CD4-positive, alpha-beta T cell (primary cell): ENCODE measurements around the gene S100B. TPM values are rescaled to one million over a fixed set of nuclear protein-coding genes. Genes with fewer than 3 reads are reported as not detected.

Experiments used
- ATAC-seq: fragments of 200-7000 bp; cut with Tn5 transposase; one replicate; pipeline ENCODE4 v1.10.0; 2022; ENCODE audit warnings: mild to moderate bottlenecking; ENCODE audit not compliant: poor library complexity
- CTCF ChIA-PET: fragments of 350-600 bp; sonication (Branson Sonifier 250); formaldehyde crosslinking; loops from one replicate; lab custom pipeline; 2021; ENCODE audit warnings: antibody characterized with exemption, inconsistent platforms; lab: Charles Lee
- POLR2A ChIA-PET: fragments of 350-600 bp; sonication (Branson Sonifier 250); formaldehyde crosslinking; loops from one replicate; lab custom pipeline; 2021; ENCODE audit warnings: antibody characterized with exemption, inconsistent platforms; lab: Charles Lee
- DNase-seq, 14 experiments: peaks; one replicate each; pipeline ENCODE4 v3.0.0-alpha.2; 2013 to 2020; ENCODE audit warnings: mixed read lengths in 2 of 14
- H3K27ac ChIP-seq, 2 donors: one replicate each; pipeline versions ENCODE4 v1.5.1 to v1.7.0; 2013; ENCODE audit warnings: low read length in 2 of 2, low read depth in 1 of 2, mild to moderate bottlenecking in 1 of 2
- H3K27me3 ChIP-seq, 2 experiments: 1 replicate in 1 of 2; 2 replicates in 1 of 2; pipeline versions ENCODE4 v1.6.1 to v1.7.0; 2013; ENCODE audit warnings: low read length in 2 of 2, control low read depth in 1 of 2, mild to moderate bottlenecking in 1 of 2, moderate library complexity in 1 of 2; ENCODE audit not compliant: insufficient read depth in 2 of 2, control insufficient read depth in 1 of 2
- H3K36me3 ChIP-seq: one replicate; pipeline ENCODE4 v1.6.1; 2013; ENCODE audit warnings: low read length, control low read depth; ENCODE audit not compliant: insufficient read depth
- H3K4me1 ChIP-seq: one replicate; pipeline ENCODE4 v1.6.1; 2013; ENCODE audit warnings: low read length, control low read depth; ENCODE audit not compliant: insufficient read depth
- H3K4me3 ChIP-seq: one replicate; pipeline ENCODE4 v1.5.1; 2013; ENCODE audit warnings: mild to moderate bottlenecking, low read length, moderate library complexity
- H3K9me3 ChIP-seq, 2 experiments: 1 replicate in 1 of 2; 2 replicates in 1 of 2; pipeline versions ENCODE4 v1.6.1 to v1.7.0; 2013; ENCODE audit warnings: low read length in 2 of 2, mild to moderate bottlenecking in 2 of 2, control low read depth in 1 of 2, moderate library complexity in 1 of 2; ENCODE audit not compliant: control insufficient read depth in 1 of 2, insufficient read depth in 1 of 2
- H3K27ac Mint-ChIP-seq: one replicate; pipeline ENCODE4 v1.8.0; 2020; ENCODE audit warnings: mixed read lengths
- H3K27me3 Mint-ChIP-seq: one replicate; pipeline ENCODE4 v1.8.0; 2021; ENCODE audit warnings: mixed read lengths
- H3K36me3 Mint-ChIP-seq: one replicate; pipeline ENCODE4 v1.8.0; 2021; ENCODE audit warnings: low read depth, mixed read lengths
- H3K4me1 Mint-ChIP-seq: one replicate; pipeline ENCODE4 v1.8.0; 2021; ENCODE audit warnings: low read depth, mixed read lengths
- H3K4me3 Mint-ChIP-seq: one replicate; pipeline ENCODE4 v1.8.0; 2020; ENCODE audit warnings: mild to moderate bottlenecking, mixed read lengths
- H3K9me3 Mint-ChIP-seq: one replicate; pipeline ENCODE4 v1.8.0; 2020; ENCODE audit warnings: mixed read lengths
- intact Hi-C, 2 experiments: fragments of 100-400 bp; cut with DNase I in 1 of 2; cut with micrococcal nuclease in 1 of 2; formaldehyde crosslinking; loops; one replicate each; pipeline versions ENCODE4 v1.15.1 to v1.9.0; 2023 to 2025; cut with DNase I, micrococcal nuclease
- total RNA-seq, 174 experiments: library from RNA in 2 of 174; stranded (reverse) in 2 of 174; gene quantifications; one replicate each; pipeline ENCODE4 v1.2.3 and lab custom pipeline; 2021 to 2026
- TF ChIP-seq, protein P1 (sequence below): fragments of 200-600 bp; IDR thresholded peaks from one replicate; pipeline ENCODE4 v1.8.0; 2022; ENCODE audit warnings: antibody characterized with exemption, mild to moderate bottlenecking

S100B gene
- total RNA-seq, 2 experiments from 2014 or later = 0.47 to 0.52 TPM

DNA sequence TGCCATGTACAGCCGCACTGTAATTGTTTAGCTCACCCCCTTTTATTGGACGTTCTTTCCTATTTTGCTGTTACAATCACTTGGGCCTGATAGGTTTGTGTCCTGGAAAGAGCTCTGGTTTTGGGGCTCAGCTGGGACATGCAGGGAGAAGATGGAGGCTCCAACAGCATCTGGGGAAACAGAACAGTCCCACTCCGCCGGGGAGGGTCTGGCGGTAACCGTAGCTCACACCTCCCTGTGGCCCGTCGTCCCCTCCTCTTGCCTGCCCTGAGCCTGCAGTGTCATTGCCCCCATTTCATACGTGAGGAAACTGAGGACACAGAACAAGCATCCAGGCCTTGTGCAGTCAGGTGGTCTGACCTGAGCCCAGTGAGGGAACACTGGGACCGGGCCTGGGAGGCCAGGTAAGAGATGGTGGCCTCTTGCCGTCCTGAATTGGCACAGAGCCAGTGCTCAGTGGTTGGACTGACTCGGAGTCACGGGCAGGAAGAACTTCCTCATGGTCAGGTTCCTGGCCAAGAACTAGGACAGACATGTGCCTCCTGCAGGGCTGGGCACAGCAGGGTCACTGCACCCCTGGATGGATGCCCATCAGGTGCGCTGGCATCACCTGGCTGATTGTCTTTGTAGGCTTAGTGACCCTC lies 41.8 kb downstream of the S100B start:
- ATAC-seq (no peak), DNase-seq (peak in 2 of 14 experiments; percentile 3 to 14)
- Mint-ChIP-seq H3K9me3 (no peaks in the 10 kb centered on the region), H3K4me1 (peaks cover 89% of the 10 kb centered on the region), H3K27ac (peak overlapping the region; percentile 95), H3K27me3 (no peaks in the 10 kb centered on the region), H3K36me3 (peaks cover 95% of the 10 kb centered on the region), H3K4me3 (peak overlapping the region; percentile 20)
- Histone ChIP-seq H3K9me3 (no peaks in the 10 kb centered on the region), H3K27ac (peak overlapping the region in 1 of 2 donors; percentile 29), H3K4me3 (no peak overlapping the region), H3K4me1 (peaks cover 66% of the 10 kb centered on the region), H3K36me3 (peaks cover 79% of the 10 kb centered on the region), H3K27me3 (no peaks in the 10 kb centered on the region)
- TF ChIP-seq, protein P1, sequence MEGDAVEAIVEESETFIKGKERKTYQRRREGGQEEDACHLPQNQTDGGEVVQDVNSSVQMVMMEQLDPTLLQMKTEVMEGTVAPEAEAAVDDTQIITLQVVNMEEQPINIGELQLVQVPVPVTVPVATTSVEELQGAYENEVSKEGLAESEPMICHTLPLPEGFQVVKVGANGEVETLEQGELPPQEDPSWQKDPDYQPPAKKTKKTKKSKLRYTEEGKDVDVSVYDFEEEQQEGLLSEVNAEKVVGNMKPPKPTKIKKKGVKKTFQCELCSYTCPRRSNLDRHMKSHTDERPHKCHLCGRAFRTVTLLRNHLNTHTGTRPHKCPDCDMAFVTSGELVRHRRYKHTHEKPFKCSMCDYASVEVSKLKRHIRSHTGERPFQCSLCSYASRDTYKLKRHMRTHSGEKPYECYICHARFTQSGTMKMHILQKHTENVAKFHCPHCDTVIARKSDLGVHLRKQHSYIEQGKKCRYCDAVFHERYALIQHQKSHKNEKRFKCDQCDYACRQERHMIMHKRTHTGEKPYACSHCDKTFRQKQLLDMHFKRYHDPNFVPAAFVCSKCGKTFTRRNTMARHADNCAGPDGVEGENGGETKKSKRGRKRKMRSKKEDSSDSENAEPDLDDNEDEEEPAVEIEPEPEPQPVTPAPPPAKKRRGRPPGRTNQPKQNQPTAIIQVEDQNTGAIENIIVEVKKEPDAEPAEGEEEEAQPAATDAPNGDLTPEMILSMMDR = no peak
- intact Hi-C loops = loop anchor here in 1 of 2 experiments (5.0 kb wide), 1 partner anchor 41 kb away; no protein-coding TSS in a partner anchor
- ChIA-PET POLR2A (interaction anchor here (4.5 to 8.0 kb wide), 2 partner anchors 12 to 72 kb away, joined by 33 to 114 read pairs; partner anchors contain the start of gene PRMT2), CTCF (no interaction called here)

DNA sequence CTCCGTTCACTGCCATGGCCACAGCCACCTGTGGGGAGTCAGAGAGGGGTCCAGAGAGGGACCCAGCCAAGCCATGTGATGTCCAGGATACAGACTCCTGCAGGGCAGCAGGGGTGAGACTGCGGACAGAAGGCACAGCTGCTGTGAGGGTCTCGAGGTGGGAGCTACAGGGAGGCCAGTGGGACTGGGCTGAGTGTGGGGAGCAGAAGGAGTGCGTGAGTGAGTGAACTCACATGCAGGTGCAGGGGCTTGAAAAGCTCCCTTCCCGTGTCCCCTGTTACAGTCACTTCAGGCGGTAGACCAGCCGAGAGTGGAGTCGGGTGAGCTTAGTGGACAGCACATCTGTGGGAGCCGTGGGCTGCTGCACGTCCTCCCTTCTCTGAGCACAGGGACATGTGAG lies 42.4 kb downstream of the S100B start:
- Histone ChIP-seq H3K27ac (peak overlapping the region in 1 of 2 donors; percentile 84), H3K36me3 (peaks cover 78% of the 10 kb centered on the region), H3K4me3 (no peak overlapping the region), H3K9me3 (no peaks in the 10 kb centered on the region), H3K27me3 (no peaks in the 10 kb centered on the region), H3K4me1 (peaks cover 70% of the 10 kb centered on the region)
- TF ChIP-seq, protein P1 = no peak
- POLR2A ChIA-PET = interaction anchor here (4.5 to 8.0 kb wide), 2 partner anchors 11 to 73 kb away, joined by 33 to 114 read pairs; partner anchors contain the start of gene PRMT2
- H3K36me3 Mint-ChIP-seq = peaks cover 93% of the 10 kb centered on the region
- H3K9me3 Mint-ChIP-seq = no peaks in the 10 kb centered on the region
- peaks cover 84% of the 10 kb centered on the region for H3K4me1 Mint-ChIP-seq
- H3K27me3 Mint-ChIP-seq = no peaks in the 10 kb centered on the region
- DNase-seq (peak in 1 of 14 experiments; percentile 8), ATAC-seq (no peak)
- intact Hi-C loops = loop anchor here in 1 of 2 experiments (5.0 kb wide), 1 partner anchor 40 kb away; no protein-coding TSS in a partner anchor
- CTCF ChIA-PET = no interaction called here
- H3K4me3 Mint-ChIP-seq = no peak overlapping the region
- peak overlapping the region; percentile 95 for H3K27ac Mint-ChIP-seq

DNA sequence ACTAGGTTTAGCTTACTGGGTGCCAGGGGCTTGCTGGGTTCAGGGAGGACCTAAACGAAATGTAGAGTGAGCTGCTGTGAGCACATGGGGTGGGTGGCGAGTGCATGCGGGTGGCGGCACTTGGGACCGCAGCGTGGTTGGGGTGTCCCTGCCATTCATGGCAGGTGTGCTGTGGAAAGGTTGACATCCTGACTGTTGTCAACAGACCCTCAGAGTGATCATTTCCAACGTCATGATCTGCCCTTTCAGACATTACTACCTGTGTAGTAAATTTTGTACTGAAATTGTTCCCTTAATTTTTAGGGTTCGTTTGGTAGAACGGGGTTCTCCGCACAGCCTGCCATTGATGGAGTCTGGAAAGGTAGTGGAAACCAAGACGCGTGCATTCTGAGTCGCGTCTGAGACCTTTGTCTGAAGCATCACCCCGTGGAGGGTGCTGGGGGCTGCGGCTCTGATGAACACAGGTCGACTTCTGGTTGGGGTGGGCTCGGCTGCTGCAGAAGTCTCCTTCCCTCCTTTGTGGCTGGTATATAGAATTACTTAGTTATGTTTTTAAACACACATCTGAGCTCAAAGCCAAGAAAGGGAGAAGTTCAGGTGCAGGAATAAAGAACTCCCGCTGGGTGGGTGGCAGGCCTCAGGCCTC lies 43.3 kb downstream of the S100B start:
- Mint-ChIP-seq H3K9me3 (no peaks in the 10 kb centered on the region), H3K4me3 (peak overlapping the region; percentile 75), H3K27me3 (no peaks in the 10 kb centered on the region), H3K27ac (peak overlapping the region; percentile 95), H3K4me1 (peaks cover 81% of the 10 kb centered on the region), H3K36me3 (peaks cover 92% of the 10 kb centered on the region)
- Histone ChIP-seq H3K27me3 (no peaks in the 10 kb centered on the region), H3K27ac (peak overlapping the region; percentile 23 to 84), H3K36me3 (peaks cover 78% of the 10 kb centered on the region), H3K4me1 (peaks cover 67% of the 10 kb centered on the region), H3K9me3 (no peaks in the 10 kb centered on the region), H3K4me3 (no peak overlapping the region)
- ChIA-PET POLR2A (interaction anchor here (3.1 to 8.0 kb wide), 3 partner anchors 10 to 74 kb away, joined by 16 to 114 read pairs (median 33); partner anchors contain the start of gene PRMT2), CTCF (interaction anchor here (0.6 to 2.3 kb wide), 3 partner anchors 9 to 78 kb away, joined by 3 to 7 read pairs (median 3); no protein-coding TSS in a partner anchor)
- TF ChIP-seq, protein P1 = no peak
- no peak for ATAC-seq
- intact Hi-C loops = loop anchor here in 1 of 2 experiments (5.0 kb wide), 1 partner anchor 39 kb away; no protein-coding TSS in a partner anchor
- DNase-seq = peak in 2 of 14 experiments; percentile 5 to 18
